ENCODE data around the gene CCDC107. TPM values are rescaled to one million over a fixed set of nuclear protein-coding genes. Genes with fewer than 3 reads are reported as not detected.

Gene CCDC107
- total RNA-seq, 1 donor from 2014 or later = 32.5 TPM

- peaks cover 6% of the 10 kb centered on the region for H3K27me3 Mint-ChIP-seq (ENCODE audit: unreplicated experiment)
- DNase-seq = no peak
- TF ChIP-seq CTCF (IDR thresholded peaks at IDR 0.05; ENCODE audit: partially characterized antibody, unreplicated experiment) = no peak
- H3K4me1 Mint-ChIP-seq (ENCODE audit: low read depth, unreplicated experiment) = no peaks in the 10 kb centered on the region
- H3K27ac Mint-ChIP-seq (ENCODE audit: unreplicated experiment) = no peak overlapping the region
- H3K36me3 Mint-ChIP-seq (ENCODE audit: unreplicated experiment) = peaks cover 4% of the 10 kb centered on the region
- peaks cover 1% of the 10 kb centered on the region for H3K9me3 Mint-ChIP-seq (ENCODE audit: unreplicated experiment)
- peak overlapping the region; percentile 80 for H3K4me3 Mint-ChIP-seq (ENCODE audit: unreplicated experiment)
Observed at GRCh38 chr9:35666045-35666444, 8.0 kb downstream of the CCDC107 start.

- TF ChIP-seq CTCF (IDR thresholded peaks at IDR 0.05; ENCODE audit: partially characterized antibody, unreplicated experiment) = no peak
Observed at GRCh38 chr9:35666549-35666948, 8.5 kb downstream of the CCDC107 start.

GRCh38 chr9:35667939-35668338 lies 9.8 kb downstream of the CCDC107 start:
- Mint-ChIP-seq H3K4me1 (ENCODE audit: low read depth, unreplicated experiment) (no peaks in the 10 kb centered on the region), H3K27me3 (ENCODE audit: unreplicated experiment) (peaks cover 4% of the 10 kb centered on the region), H3K27ac (ENCODE audit: unreplicated experiment) (no peak overlapping the region), H3K4me3 (ENCODE audit: unreplicated experiment) (no peak overlapping the region), H3K9me3 (ENCODE audit: unreplicated experiment) (peaks cover 1% of the 10 kb centered on the region), H3K36me3 (ENCODE audit: unreplicated experiment) (peaks cover 4% of the 10 kb centered on the region)
- TF ChIP-seq CTCF (IDR thresholded peaks at IDR 0.05; ENCODE audit: partially characterized antibody, unreplicated experiment) = no peak
- DNase-seq = no peak

More at GRCh38 chr9:35666549-35666948, 8.5 kb downstream of the CCDC107 start:
- Mint-ChIP-seq H3K9me3 (ENCODE audit: unreplicated experiment) (peaks cover 1% of the 10 kb centered on the region), H3K4me1 (ENCODE audit: low read depth, unreplicated experiment) (no peaks in the 10 kb centered on the region), H3K36me3 (ENCODE audit: unreplicated experiment) (peaks cover 4% of the 10 kb centered on the region), H3K27ac (ENCODE audit: unreplicated experiment) (no peak overlapping the region), H3K27me3 (ENCODE audit: unreplicated experiment) (peaks cover 6% of the 10 kb centered on the region), H3K4me3 (ENCODE audit: unreplicated experiment) (no peak overlapping the region)
- DNase-seq = no peak

GRCh38 chr9:35669331-35670145 lies 11.4 kb downstream of the CCDC107 start:
- no peak overlapping the region for H3K4me3 Mint-ChIP-seq (ENCODE audit: unreplicated experiment)
- peaks cover 3% of the 10 kb centered on the region for H3K9me3 Mint-ChIP-seq (ENCODE audit: unreplicated experiment)
- no peak for DNase-seq
- peaks cover 6% of the 10 kb centered on the region for H3K27me3 Mint-ChIP-seq (ENCODE audit: unreplicated experiment)
- peaks cover 4% of the 10 kb centered on the region for H3K36me3 Mint-ChIP-seq (ENCODE audit: unreplicated experiment)
- no peak for TF ChIP-seq CTCF (IDR thresholded peaks at IDR 0.05; ENCODE audit: partially characterized antibody, unreplicated experiment)
- no peak overlapping the region for H3K27ac Mint-ChIP-seq (ENCODE audit: unreplicated experiment)
- no peaks in the 10 kb centered on the region for H3K4me1 Mint-ChIP-seq (ENCODE audit: low read depth, unreplicated experiment)

All from glutamatergic neuron (in vitro differentiated cells).